ENCODE results near the gene KRTAP1-3.

GRCh38 chr17:41029633-41030245 is 4.9 kb downstream of the KRTAP1-3 start, which contains the start of gene KRTAP1-4:
- TF ChIP-seq CTCF (IDR thresholded peaks at IDR 0.05 in 8 of 11, conservative IDR thresholded peaks at IDR 0.05 in 3 of 11) (no peak), POLR2A (IDR thresholded peaks at IDR 0.05) (no peak)
